Prostate gland (tissue), 2 donors: Measurements from ENCODE around the gene OR51D1.

Experiments
- CTCF ChIP-seq, 4 experiments: fragments of 200-600 bp in 2 of 4; fragments of 450-650 bp in 2 of 4; sonication (generic) in 2 of 4; IDR thresholded peaks; 1 replicate in 3 of 4; 2 replicates in 1 of 4; pipeline ENCODE4 v1.5.1; 2016 to 2019; ENCODE audit warnings: antibody characterized with exemption in 4 of 4, mild to moderate bottlenecking in 2 of 4, moderate library complexity in 2 of 4
- POLR2A ChIP-seq: fragments of 450-650 bp; IDR thresholded peaks from one replicate; pipeline ENCODE4 v1.6.1; 2016; ENCODE audit warnings: antibody characterized with exemption, mild to moderate bottlenecking
- POLR2AphosphoS5 ChIP-seq: sonication (generic); formaldehyde crosslinking; IDR thresholded peaks from one replicate; pipeline ENCODE4 v1.6.1; 2017; ENCODE audit warnings: antibody characterized with exemption

DNA sequence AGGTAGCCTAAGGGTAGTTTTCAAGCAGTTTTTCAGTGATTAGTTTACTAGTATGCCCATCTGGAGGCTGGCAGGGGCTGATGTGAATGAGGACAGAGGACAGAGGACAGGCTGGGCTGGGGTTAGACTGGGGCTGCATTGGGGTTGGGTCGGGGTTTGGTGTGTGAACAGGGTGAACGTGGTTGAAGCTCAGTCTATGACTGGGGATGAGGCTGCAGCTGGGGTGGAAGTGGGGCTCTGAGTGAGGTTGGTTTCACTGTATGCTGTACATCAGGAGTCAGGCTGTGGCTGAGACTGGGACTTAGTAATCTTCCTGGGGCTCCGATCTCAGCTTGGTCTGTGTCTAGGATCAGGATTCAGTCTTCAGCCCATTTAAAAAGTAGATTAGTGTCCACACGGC is 7.0 kb downstream of the OR51D1 start:
- TF ChIP-seq CTCF (IDR thresholded peaks at IDR 0.05) = no peak
- no peak for TF ChIP-seq POLR2AphosphoS5
- TF ChIP-seq POLR2A = no peak
